Activated CD8-positive, alpha-beta memory T cell treated with anti-CD3 and anti-CD28 coated beads for 4 hours (primary cell): ENCODE results near the gene HOXA7.

Experiments used
- DNase-seq, 2 donors: peaks; one replicate each; pipeline ENCODE4 v3.0.0-alpha.2; 2020; ENCODE audit warnings: low read depth in 2 of 2

Gene HOXA7

DNA sequence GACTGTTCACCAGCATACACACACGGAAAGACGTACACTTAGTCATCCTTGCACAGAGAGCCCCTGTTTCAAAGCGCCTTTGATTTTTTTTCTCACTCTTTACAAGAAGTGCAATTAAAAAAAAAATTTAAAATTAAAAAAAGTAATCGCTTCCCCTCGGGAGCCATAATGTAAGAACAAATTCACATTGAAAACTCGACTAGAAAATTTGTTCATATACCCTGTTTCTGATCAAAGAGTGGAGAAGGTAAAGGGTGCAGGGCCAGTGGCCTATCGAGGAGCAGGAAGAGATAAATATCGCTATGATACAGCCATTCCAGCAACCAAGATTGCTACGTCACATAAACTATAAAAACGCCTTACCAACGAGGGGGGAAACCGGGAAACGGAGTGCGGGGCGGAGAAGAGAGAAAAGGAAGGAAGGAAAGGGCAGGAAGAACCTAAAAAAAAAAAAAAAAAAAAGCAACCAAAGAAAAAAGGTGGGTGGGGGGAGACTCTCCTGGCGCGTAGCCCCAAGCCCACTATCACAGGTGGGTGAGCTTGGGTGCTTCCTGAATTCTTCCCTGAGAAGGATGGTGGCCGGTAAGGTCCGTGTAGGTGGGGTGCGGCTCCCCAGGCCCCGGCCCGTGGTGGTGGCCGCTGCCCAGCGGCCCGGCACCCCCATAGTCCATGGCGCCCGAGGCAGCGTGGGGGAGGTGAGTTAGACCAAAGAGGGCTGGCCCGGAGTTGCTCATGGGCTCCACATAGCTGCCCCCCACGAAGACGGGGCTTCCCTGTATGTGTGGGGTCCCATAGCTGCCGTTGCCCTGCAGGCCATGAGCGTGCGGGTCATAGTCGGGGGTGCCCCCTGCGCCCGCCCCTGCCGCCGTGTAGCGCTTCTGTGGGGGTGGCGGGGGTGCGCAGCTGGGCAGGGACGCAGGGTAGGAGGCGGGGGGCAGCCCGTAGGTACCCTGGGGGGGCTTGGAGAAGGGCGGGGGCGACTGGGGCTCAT lies 48.8 kb downstream of the HOXA7 start:
- DNase-seq: no peak

DNA sequence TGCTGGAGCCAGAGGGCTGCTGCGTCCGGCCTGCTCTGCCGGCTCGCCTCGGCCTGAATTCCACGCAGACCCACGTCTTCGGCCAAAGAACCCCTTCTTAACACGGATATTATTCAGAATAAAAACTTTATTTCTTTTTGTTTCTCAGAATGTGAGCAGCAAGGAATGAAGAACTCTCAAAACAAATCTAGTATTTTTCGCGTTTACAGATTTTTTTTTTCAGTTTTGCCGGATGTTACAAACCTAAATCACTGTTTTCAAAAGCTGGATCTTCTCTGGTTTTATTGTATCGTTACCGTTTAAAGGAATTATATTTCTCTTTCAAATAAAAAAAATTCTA lies 49.6 kb downstream of the HOXA7 start:
- no peak for DNase-seq

- no peak for DNase-seq
These were observed 50.1 kb downstream of the HOXA7 start for GRCh38 chr7:27106181-27106900.

DNA sequence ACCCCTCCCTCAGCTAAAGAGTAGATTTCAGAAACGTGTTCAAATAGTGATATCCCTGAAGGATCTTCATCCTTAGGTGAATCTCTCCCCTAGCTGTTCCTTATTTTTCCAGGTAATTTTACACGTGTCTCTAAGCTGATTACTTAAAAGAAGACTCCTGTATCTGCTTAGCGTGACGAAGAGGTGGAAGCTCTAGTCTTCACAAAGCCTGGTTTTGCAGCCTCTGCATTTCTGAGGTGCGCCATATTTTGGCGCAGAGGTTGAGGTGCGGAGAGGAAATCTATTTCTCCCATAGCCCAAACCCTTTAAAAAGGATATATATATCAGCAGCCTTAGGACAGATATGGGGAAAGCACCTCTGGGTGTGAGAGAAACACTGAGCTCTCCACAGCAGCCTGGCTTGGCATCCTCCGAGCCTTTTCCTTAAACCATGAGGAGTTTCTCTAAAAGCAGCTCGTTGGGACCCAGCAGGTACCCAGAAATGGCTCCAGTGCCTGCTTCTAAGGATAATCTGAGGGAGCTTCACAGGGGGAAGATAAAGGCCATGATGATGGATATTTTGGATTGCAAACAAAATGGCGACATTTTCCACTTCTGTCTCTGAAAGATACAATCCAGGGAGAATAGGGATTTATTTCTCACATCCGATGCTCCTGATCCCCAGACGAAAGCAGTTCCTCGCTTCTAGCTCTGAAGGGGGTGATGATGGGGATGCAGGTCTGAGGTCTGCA lies 51.0 kb downstream of the HOXA7 start:
- no peak for DNase-seq

- DNase-seq: no peak
These were observed 52.0 kb downstream of the HOXA7 start for GRCh38 chr7:27104341-27105058.
